Panc1 (cell line): ENCODE results near the gene SLC8A1.

ENCODE experiments used
- POLR2AphosphoS5 ChIP-seq: IDR thresholded peaks from 2 replicates; pipeline ENCODE4 v1.6.1; 2012; ENCODE audit warnings: mild to moderate bottlenecking, low read depth, low read length, moderate library complexity
- TF ChIP-seq, protein P1 (sequence below): fragments of 450-650 bp; IDR thresholded peaks from 2 replicates; pipeline ENCODE4 v1.5.1; 2017; ENCODE audit warnings: mild to moderate bottlenecking
- TF ChIP-seq, protein P2 (sequence below), 2 experiments: IDR thresholded peaks; 2 replicates each; pipeline ENCODE4 v1.6.1; 2011 to 2012; ENCODE audit warnings: low read depth in 2 of 2, control low read depth in 1 of 2, low read length in 1 of 2, mild to moderate bottlenecking in 1 of 2, moderate library complexity in 1 of 2; ENCODE audit not compliant: insufficient read depth in 1 of 2

DNA sequence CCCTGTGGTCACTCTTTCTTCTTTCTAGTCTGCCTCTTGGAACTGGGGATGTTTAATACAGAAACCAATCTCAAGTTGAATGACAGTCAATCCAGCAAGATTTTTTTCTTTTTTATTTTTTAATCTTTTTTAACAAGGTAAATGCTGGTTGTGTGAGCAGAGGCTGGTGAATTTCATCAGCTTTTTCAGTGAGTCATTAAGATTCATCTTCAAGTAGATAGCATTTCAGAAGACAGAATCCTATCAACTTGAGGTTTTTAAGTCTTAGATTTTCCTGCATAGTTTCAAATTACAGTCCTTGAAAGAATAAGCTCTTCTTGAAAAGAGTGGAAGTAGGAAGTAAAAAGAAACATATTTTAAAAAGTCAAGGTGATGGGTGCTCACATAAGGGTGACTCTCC, 12.4 kb downstream of the SLC8A1 start:
- TF ChIP-seq, protein P1, sequence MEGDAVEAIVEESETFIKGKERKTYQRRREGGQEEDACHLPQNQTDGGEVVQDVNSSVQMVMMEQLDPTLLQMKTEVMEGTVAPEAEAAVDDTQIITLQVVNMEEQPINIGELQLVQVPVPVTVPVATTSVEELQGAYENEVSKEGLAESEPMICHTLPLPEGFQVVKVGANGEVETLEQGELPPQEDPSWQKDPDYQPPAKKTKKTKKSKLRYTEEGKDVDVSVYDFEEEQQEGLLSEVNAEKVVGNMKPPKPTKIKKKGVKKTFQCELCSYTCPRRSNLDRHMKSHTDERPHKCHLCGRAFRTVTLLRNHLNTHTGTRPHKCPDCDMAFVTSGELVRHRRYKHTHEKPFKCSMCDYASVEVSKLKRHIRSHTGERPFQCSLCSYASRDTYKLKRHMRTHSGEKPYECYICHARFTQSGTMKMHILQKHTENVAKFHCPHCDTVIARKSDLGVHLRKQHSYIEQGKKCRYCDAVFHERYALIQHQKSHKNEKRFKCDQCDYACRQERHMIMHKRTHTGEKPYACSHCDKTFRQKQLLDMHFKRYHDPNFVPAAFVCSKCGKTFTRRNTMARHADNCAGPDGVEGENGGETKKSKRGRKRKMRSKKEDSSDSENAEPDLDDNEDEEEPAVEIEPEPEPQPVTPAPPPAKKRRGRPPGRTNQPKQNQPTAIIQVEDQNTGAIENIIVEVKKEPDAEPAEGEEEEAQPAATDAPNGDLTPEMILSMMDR: no peak
- TF ChIP-seq, protein P2, sequence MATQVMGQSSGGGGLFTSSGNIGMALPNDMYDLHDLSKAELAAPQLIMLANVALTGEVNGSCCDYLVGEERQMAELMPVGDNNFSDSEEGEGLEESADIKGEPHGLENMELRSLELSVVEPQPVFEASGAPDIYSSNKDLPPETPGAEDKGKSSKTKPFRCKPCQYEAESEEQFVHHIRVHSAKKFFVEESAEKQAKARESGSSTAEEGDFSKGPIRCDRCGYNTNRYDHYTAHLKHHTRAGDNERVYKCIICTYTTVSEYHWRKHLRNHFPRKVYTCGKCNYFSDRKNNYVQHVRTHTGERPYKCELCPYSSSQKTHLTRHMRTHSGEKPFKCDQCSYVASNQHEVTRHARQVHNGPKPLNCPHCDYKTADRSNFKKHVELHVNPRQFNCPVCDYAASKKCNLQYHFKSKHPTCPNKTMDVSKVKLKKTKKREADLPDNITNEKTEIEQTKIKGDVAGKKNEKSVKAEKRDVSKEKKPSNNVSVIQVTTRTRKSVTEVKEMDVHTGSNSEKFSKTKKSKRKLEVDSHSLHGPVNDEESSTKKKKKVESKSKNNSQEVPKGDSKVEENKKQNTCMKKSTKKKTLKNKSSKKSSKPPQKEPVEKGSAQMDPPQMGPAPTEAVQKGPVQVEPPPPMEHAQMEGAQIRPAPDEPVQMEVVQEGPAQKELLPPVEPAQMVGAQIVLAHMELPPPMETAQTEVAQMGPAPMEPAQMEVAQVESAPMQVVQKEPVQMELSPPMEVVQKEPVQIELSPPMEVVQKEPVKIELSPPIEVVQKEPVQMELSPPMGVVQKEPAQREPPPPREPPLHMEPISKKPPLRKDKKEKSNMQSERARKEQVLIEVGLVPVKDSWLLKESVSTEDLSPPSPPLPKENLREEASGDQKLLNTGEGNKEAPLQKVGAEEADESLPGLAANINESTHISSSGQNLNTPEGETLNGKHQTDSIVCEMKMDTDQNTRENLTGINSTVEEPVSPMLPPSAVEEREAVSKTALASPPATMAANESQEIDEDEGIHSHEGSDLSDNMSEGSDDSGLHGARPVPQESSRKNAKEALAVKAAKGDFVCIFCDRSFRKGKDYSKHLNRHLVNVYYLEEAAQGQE (IDR thresholded peaks at IDR 0.05; ENCODE audit: insufficient read depth in 1 of 2, low read depth in 2 of 2, low read length in 1 of 2): no peak
- no peak for TF ChIP-seq POLR2AphosphoS5
